HepG2 (cell line): ENCODE measurements around the gene BIRC7. TPM values are rescaled to one million over a fixed set of nuclear protein-coding genes. Genes with fewer than 3 reads are reported as not detected.

Experiments
- ARID2 ChIP-seq: sonication (generic); formaldehyde crosslinking; IDR thresholded peaks from 2 replicates; pipeline ENCODE4 v1.8.1; 2022; ENCODE audit warnings: mild to moderate bottlenecking, missing genetic modification reagents, borderline replicate concordance
- BRF2 ChIP-seq: sonication (generic); formaldehyde crosslinking; IDR thresholded peaks from 2 replicates; pipeline ENCODE4 v1.8.1; 2022; ENCODE audit warnings: mild to moderate bottlenecking, missing genetic modification reagents
- CC2D1A ChIP-seq: sonication (generic); formaldehyde crosslinking; IDR thresholded peaks from 2 replicates; pipeline ENCODE4 v1.8.1; 2023; ENCODE audit warnings: mild to moderate bottlenecking, missing genetic modification reagents
- FOXA1 ChIP-seq, 2 experiments: fragments of 450-650 bp in 1 of 2; sonication (generic) in 1 of 2; formaldehyde crosslinking in 1 of 2; IDR thresholded peaks; 2 replicates each; pipeline versions ENCODE4 v1.4.0 to v1.6.1; 2016 to 2020; ENCODE audit warnings: missing genetic modification reagents in 1 of 2
- FOXO1 ChIP-seq: sonication (generic); formaldehyde crosslinking; IDR thresholded peaks from 2 replicates; pipeline ENCODE4 v1.4.0; 2020; ENCODE audit warnings: missing genetic modification reagents
- IRF9 ChIP-seq: sonication (generic); formaldehyde crosslinking; IDR thresholded peaks from 2 replicates; pipeline ENCODE4 v1.8.0; 2022; ENCODE audit warnings: missing genetic modification reagents, mild to moderate bottlenecking, borderline replicate concordance
- KLF16 ChIP-seq, 2 experiments: sonication (generic) in 1 of 2; formaldehyde crosslinking in 1 of 2; IDR thresholded peaks; 2 replicates each; pipeline versions ENCODE4 v1.6.1 to v1.8.0; 2016 to 2023; ENCODE audit warnings: missing genetic modification reagents in 2 of 2, missing compliant biosample characterization in 1 of 2
- LBX2 ChIP-seq: sonication (generic); formaldehyde crosslinking; IDR thresholded peaks from 2 replicates; pipeline ENCODE4 v1.5.0; 2020; ENCODE audit warnings: missing genetic modification reagents, mild to moderate bottlenecking, borderline replicate concordance
- MAF1 ChIP-seq: sonication (generic); formaldehyde crosslinking; IDR thresholded peaks from 2 replicates; pipeline ENCODE4 v1.5.0; 2020; ENCODE audit warnings: missing genetic modification reagents, borderline replicate concordance
- MBD4 ChIP-seq: IDR thresholded peaks from 2 replicates; pipeline ENCODE4 v1.6.1; 2012; ENCODE audit warnings: low read length, inconsistent platforms, borderline replicate concordance
- MXD1 ChIP-seq: sonication (generic); formaldehyde crosslinking; IDR thresholded peaks from 2 replicates; pipeline ENCODE4 v1.4.0; 2020; ENCODE audit warnings: mild to moderate bottlenecking, missing genetic modification reagents
- RAD21 ChIP-seq: fragments of 450-650 bp; formaldehyde crosslinking; IDR thresholded peaks from 2 replicates; pipeline ENCODE4 v1.5.0; 2020; ENCODE audit warnings: mild to moderate bottlenecking
- RORA ChIP-seq: sonication (generic); formaldehyde crosslinking; IDR thresholded peaks from 2 replicates; pipeline ENCODE4 v1.5.0; 2020; ENCODE audit warnings: mild to moderate bottlenecking, missing genetic modification reagents, moderate library complexity
- RXRB ChIP-seq: IDR thresholded peaks from 2 replicates; pipeline ENCODE4 v1.6.1; 2016; ENCODE audit warnings: borderline replicate concordance, missing genetic modification reagents, missing compliant biosample characterization
- SUZ12 ChIP-seq: fragments of 150-350 bp; IDR thresholded peaks from 2 replicates; pipeline ENCODE4 v1.6.1; 2014; ENCODE audit warnings: low read depth, low read length
- TEAD2 ChIP-seq: sonication (generic); formaldehyde crosslinking; IDR thresholded peaks from 2 replicates; pipeline ENCODE4 v1.9.0; 2021; ENCODE audit warnings: missing genetic modification reagents
- ZFP36L2 ChIP-seq: sonication (generic); formaldehyde crosslinking; IDR thresholded peaks from 2 replicates; pipeline ENCODE4 v1.4.0; 2020; ENCODE audit warnings: missing genetic modification reagents
- ZNF10 ChIP-seq: sonication (generic); formaldehyde crosslinking; IDR thresholded peaks from 2 replicates; pipeline ENCODE4 v1.4.0; 2020; ENCODE audit warnings: mild to moderate bottlenecking, low read depth, missing genetic modification reagents, borderline replicate concordance
- ZNF121 ChIP-seq: sonication (generic); formaldehyde crosslinking; IDR thresholded peaks from 2 replicates; pipeline ENCODE4 v1.5.0; 2020; ENCODE audit warnings: mild to moderate bottlenecking, missing genetic modification reagents
- ZNF124 ChIP-seq: sonication (generic); formaldehyde crosslinking; IDR thresholded peaks from 2 replicates; pipeline ENCODE4 v1.4.0; 2020; ENCODE audit warnings: missing genetic modification reagents
- ZNF281 ChIP-seq: sonication (generic); formaldehyde crosslinking; IDR thresholded peaks from 2 replicates; pipeline ENCODE4 v1.4.0; 2020; ENCODE audit warnings: missing genetic modification reagents, borderline replicate concordance
- ZNF33B ChIP-seq: sonication (generic); formaldehyde crosslinking; IDR thresholded peaks from 2 replicates; pipeline ENCODE4 v1.5.1; 2020; ENCODE audit warnings: mild to moderate bottlenecking, missing genetic modification reagents
- ZNF672 ChIP-seq: sonication (generic); formaldehyde crosslinking; IDR thresholded peaks from 2 replicates; pipeline ENCODE4 v1.8.1; 2022; ENCODE audit warnings: missing genetic modification reagents
- ZNF879 ChIP-seq: sonication (generic); formaldehyde crosslinking; IDR thresholded peaks from 2 replicates; pipeline ENCODE4 v1.8.1; 2023; ENCODE audit warnings: missing genetic modification reagents
- polyA plus RNA-seq, 8 experiments: library from polyadenylated mRNA; depleted of rRNA in 3 of 8; stranded (reverse) in 7 of 8; unstranded in 1 of 8; fragments of >200 nt; fragmentation: Illumina TruSeq in 4 of 8; extraction: Trizol in 4 of 8; gene quantifications; 2 replicates each; pipeline versions ENCODE4 v1.2.1 to v1.2.3, GENCODE V29; 2011 to 2016; ENCODE audit warnings: low read depth in 4 of 8, missing spikeins in 1 of 8, mixed read lengths in 1 of 8; ENCODE audit not compliant: insufficient read depth in 1 of 8
- total RNA-seq, 5 experiments: library from RNA; depleted of rRNA; stranded (reverse); fragments of >200 nt; fragmentation: Illumina TruSeq; extraction: Trizol; gene quantifications; 2 replicates each; pipeline ENCODE4 v1.2.3, GENCODE V29; 2016; ENCODE audit warnings: low read depth in 1 of 5

BIRC7 gene
- total and polyA plus RNA-seq, 2 of the 13 experiments (the other 11 are each of a cell fraction or from before 2014, with no cell fraction given), result 0.27 to 5.1 TPM

GRCh38 chr20:63216041-63216848 lies 19.5 kb upstream of the BIRC7 start, which contains the start of gene YTHDF1 (continued):
- TF ChIP-seq MXD1 (CRISPR knock-in tag) (peak; percentile 95), IRF9 (CRISPR knock-in tag) (peak; percentile 91), MAF1 (peak; percentile 96), FOXA1 (IDR thresholded peaks at IDR 0.05) (no peak), FOXA1 (CRISPR knock-in tag; IDR thresholded peaks at IDR 0.05) (0 out of 2 replicates have a peak, but pooled peaks have one; percentile 16), ZNF879 (CRISPR knock-in tag) (0 out of 2 replicates have a peak, but pooled peaks have one; percentile 84), ZNF121 (CRISPR knock-in tag) (no peak), TEAD2 (CRISPR knock-in tag) (peak; percentile 14; the same call in 1 of the 2 replicates), ZNF124 (CRISPR knock-in tag) (peak; percentile 96), CC2D1A (peak; percentile 23; the same call in 1 of the 2 replicates), RORA (CRISPR knock-in tag) (no peak), RXRB (peak; percentile 64), SUZ12 (0 out of 2 replicates have a peak, but pooled peaks have one; percentile 32), ZNF672 (CRISPR knock-in tag) (no peak), MBD4 (no peak), ZNF281 (CRISPR knock-in tag) (no peak; the same call in 1 of the 2 replicates), BRF2 (peak; percentile 97), ZNF33B (no peak; the same call in none of the 2 replicates), LBX2 (CRISPR knock-in tag) (peak; percentile 96), ARID2 (CRISPR knock-in tag) (peak; percentile 98), ZNF10 (CRISPR knock-in tag) (no peak), KLF16 (CRISPR knock-in tag; IDR thresholded peaks at IDR 0.05) (peak; percentile 91 to 98), RAD21 (CRISPR knock-in tag) (0 out of 2 replicates have a peak, but pooled peaks have one; percentile 50), ZFP36L2 (CRISPR knock-in tag) (0 out of 2 replicates have a peak, but pooled peaks have one; percentile 42), FOXO1 (peak; percentile 78)
